ENCODE measurements around the gene DLGAP4. TPM values are rescaled to one million over a fixed set of nuclear protein-coding genes. Genes with fewer than 3 reads are reported as not detected.

DLGAP4 gene
- total and polyA plus RNA-seq, 2 of the 8 experiments (the other 6 are each of a cell fraction or from before 2014, with no cell fraction given) = 41.2 to 57.2 TPM

DNA sequence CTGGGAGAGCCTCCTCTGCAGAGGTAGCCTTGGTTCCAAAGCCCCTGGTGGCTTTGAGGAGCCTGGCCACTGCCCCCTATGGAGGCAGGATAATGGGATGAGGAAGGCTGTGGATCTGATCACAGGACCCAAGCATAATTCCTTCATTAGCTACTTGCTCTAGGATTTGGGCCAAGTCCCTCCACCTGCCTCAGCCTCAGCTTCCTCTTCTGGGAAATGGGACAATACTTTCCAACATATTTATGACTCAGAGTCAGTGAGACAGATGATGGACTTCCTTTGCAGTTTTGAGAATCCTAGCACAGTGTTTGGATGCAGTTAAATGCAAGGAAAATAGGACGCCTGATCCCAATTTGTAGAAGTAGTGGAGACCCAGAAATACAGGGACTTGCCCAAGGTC lies 171.3 kb downstream of the DLGAP4 start:
- CTCF ChIA-PET (ENCODE audit: partially characterized antibody) = interaction anchor here (0.5 to 2.6 kb wide), 13 partner anchors 9 to 118 kb away, joined by 3 to 9 read pairs (median 4); no protein-coding TSS in a partner anchor
- TF ChIP-seq MAFK (IDR thresholded peaks at IDR 0.05; ENCODE audit: low read depth, low read length) (no peak), KDM1A (IDR thresholded peaks at IDR 0.05; ENCODE audit: borderline replicate concordance, low read length) (peak; percentile 59; the same call in 1 of the 2 replicates)
- no peak overlapping the region for H2BK15ac ChIP-seq (ENCODE audit: low read length)
- H3K23ac ChIP-seq (ENCODE audit: insufficient read length) = no peak overlapping the region
- no peak overlapping the region for H4K8ac ChIP-seq (ENCODE audit: extremely low read depth, insufficient read depth, low read length)
- H4K5ac ChIP-seq (ENCODE audit: insufficient read length, low read depth, low read length) = no peak overlapping the region
- H3K4ac ChIP-seq (replicated peaks; ENCODE audit: insufficient read length, low read depth, low read length) = no peak overlapping the region
- peaks cover 24% of the 10 kb centered on the region for H3K79me1 ChIP-seq (ENCODE audit: low read depth, low read length)
- H4K91ac ChIP-seq (replicated peaks; ENCODE audit: insufficient read length, low read length) = no peak overlapping the region
- DNase-seq (ENCODE audit: low read depth in 1 of 2, low spot score in 2 of 2) (no peak), FAIRE-seq (no peak)
- no peak overlapping the region for H2BK5ac ChIP-seq (ENCODE audit: low read depth, low read length)
- H3K4me2 ChIP-seq (ENCODE audit: insufficient read depth in 1 of 2, low read depth in 2 of 2, low read length in 2 of 2) = no peak overlapping the region
- H3K18ac ChIP-seq (ENCODE audit: extremely low read depth, low read length) = no peak overlapping the region
- WGBS, 2 experiments (ENCODE audit: extremely low coverage in 1 of 2, insufficient coverage in 1 of 2, insufficient read length in 1 of 2, insufficient replicate concordance in 2 of 2, low coverage in 1 of 2, low lambda C conversion rate in 2 of 2, missing lambda C conversion rate in 1 of 2) = 78% methylated on average over 1 of the region's 1 CpG; no CpG with 5 or more reads in 1 of the 2 experiments
- no peaks in the 10 kb centered on the region for H3K9me3 ChIP-seq (ENCODE audit: insufficient read depth in 2 of 2, low read depth in 1 of 2, low read length in 1 of 2)
- POLR2A ChIA-PET (ENCODE audit: partially characterized antibody) = interaction anchor here (0.6 to 1.7 kb wide), 5 partner anchors 11 to 164 kb away, joined by 3 to 5 read pairs (median 4); no protein-coding TSS in a partner anchor
- H3K36me3 ChIP-seq (ENCODE audit: control insufficient read depth in 2 of 4, insufficient read depth in 4 of 4, low read length in 3 of 4) = no peaks in the 10 kb centered on the region; a peak in 1 of 8 replicates
- H4K20me1 ChIP-seq (replicated peaks in 1 of 2; ENCODE audit: control insufficient read depth in 1 of 2, insufficient read depth in 2 of 2, low read length in 2 of 2) = peaks cover 18 to 40% of the 10 kb centered on the region in 2 experiments
- H2AFZ ChIP-seq (ENCODE audit: low read length) = no peak overlapping the region
- H3K9ac ChIP-seq (replicated peaks in 1 of 4; ENCODE audit: extremely low read depth in 1 of 4, low read depth in 3 of 4, low read length in 3 of 4) = no peak overlapping the region
- H2BK12ac ChIP-seq (ENCODE audit: low read depth, low read length) = no peak overlapping the region
- H3K4me3 ChIP-seq (ENCODE audit: extremely low read depth in 1 of 4, insufficient read depth in 2 of 4, low read depth in 3 of 4, low read length in 4 of 4) = no peak overlapping the region
- H2AK5ac ChIP-seq (ENCODE audit: low read depth, low read length) = no peak overlapping the region
- H3K56ac ChIP-seq (replicated peaks; ENCODE audit: insufficient read length, low read depth, low read length) = no peak overlapping the region
- H3K79me2 ChIP-seq (ENCODE audit: control insufficient read depth in 1 of 2, insufficient read depth in 2 of 2, low read length in 2 of 2) = peaks cover 0 to 60% of the 10 kb centered on the region in 2 experiments
- H3K4me1 ChIP-seq (replicated peaks in 1 of 4; ENCODE audit: control insufficient read depth in 3 of 4, insufficient read depth in 4 of 4, low read length in 3 of 4) = peaks cover 0 to 4% (median 3%) of the 10 kb centered on the region in 4 experiments; a peak in 4 of 7 replicates
- no peak overlapping the region for H2BK120ac ChIP-seq (replicated peaks; ENCODE audit: low read depth, low read length)
- no peak overlapping the region for H3K27ac ChIP-seq (ENCODE audit: low read depth, low read length)
- no peaks in the 10 kb centered on the region for H3K27me3 ChIP-seq (replicated peaks in 1 of 4; ENCODE audit: control insufficient read depth in 3 of 4, extremely low read depth in 1 of 4, insufficient read depth in 3 of 4, low read length in 3 of 4)
- H3K23me2 ChIP-seq (ENCODE audit: low read depth, low read length) = no peaks in the 10 kb centered on the region
- no peak overlapping the region for H3K14ac ChIP-seq (ENCODE audit: insufficient read length)
- no peak overlapping the region for H2BK20ac ChIP-seq (ENCODE audit: low read length)

Measured in H1 (cell line).